Ramos (cell line): ENCODE results near the gene DHX58.
"Not testable (repeated sequence)": the region's sequence is repeated elsewhere in the genome, so short reads cannot be mapped to it uniquely, and the experiment has no call there.

Experiments
- in situ Hi-C: fragments of 300-500 bp; cut with MboI; formaldehyde crosslinking; loops from one replicate; pipeline ENCODE4 v1.14.3; 2022; ENCODE audit warnings: low sequenced_read_pairs; ENCODE audit not compliant: unreplicated experiment

Gene DHX58

GRCh38 chr17:42112552-42113176 is at the start of gene DHX58:
Gene DHX58 (minus strand): TSS chr17:42112714. CDS start chr17:42111892, 822 bp downstream.
- in situ Hi-C loops: loop anchor here (5.0 to 25.0 kb wide), 3 partner anchors 90 to 375 kb away; partner anchors contain the start of genes HAP1 and NKIRAS2

- in situ Hi-C loops: no loop called here
These were observed 48.0 kb upstream of the DHX58 start for GRCh38 chr17:42160531-42160910.

- in situ Hi-C loops: no loop called here
These were observed 47.4 kb upstream of the DHX58 start for GRCh38 chr17:42159796-42160530.

- in situ Hi-C loops: no loop called here
These were observed 43.1 kb upstream of the DHX58 start for GRCh38 chr17:42155614-42156045.

GRCh38 chr17:42153919-42154742 is 41.6 kb upstream of the DHX58 start:
- in situ Hi-C loops: no loop called here

- in situ Hi-C loops: no loop called here
These were observed 34.5 kb upstream of the DHX58 start for GRCh38 chr17:42146911-42147607.

- in situ Hi-C loops: not testable (repeated sequence)
These were observed 30.6 kb upstream of the DHX58 start for GRCh38 chr17:42143138-42143537.

- in situ Hi-C loops: no loop called here
These were observed 29.9 kb upstream of the DHX58 start for GRCh38 chr17:42142371-42142896.

GRCh38 chr17:42141382-42141781 is 28.9 kb upstream of the DHX58 start:
- in situ Hi-C loops: no loop called here

- in situ Hi-C loops: not testable (repeated sequence)
These were observed 28.2 kb upstream of the DHX58 start for GRCh38 chr17:42140690-42141089.

GRCh38 chr17:42138749-42139492 is 26.4 kb upstream of the DHX58 start:
- in situ Hi-C loops: no loop called here

GRCh38 chr17:42136654-42137051 is 24.1 kb upstream of the DHX58 start:
- in situ Hi-C loops: no loop called here

- in situ Hi-C loops: no loop called here
These were observed 23.4 kb upstream of the DHX58 start for GRCh38 chr17:42135664-42136653.

GRCh38 chr17:42135151-42135550 is 22.6 kb upstream of the DHX58 start:
- in situ Hi-C loops: no loop called here

- in situ Hi-C loops: no loop called here
These were observed 21.0 kb upstream of the DHX58 start for GRCh38 chr17:42133461-42134041.

- in situ Hi-C loops: no loop called here
These were observed 20.4 kb upstream of the DHX58 start for GRCh38 chr17:42132941-42133340.

GRCh38 chr17:42131981-42132432 is 19.5 kb upstream of the DHX58 start:
- in situ Hi-C loops: no loop called here

GRCh38 chr17:42131232-42131631 is 18.7 kb upstream of the DHX58 start:
- in situ Hi-C loops: no loop called here
